HG02973 (cell line): Measurements from ENCODE around the gene HSD17B13.
"Not testable (repeated sequence)": the region's sequence is repeated elsewhere in the genome, so short reads cannot be mapped to it uniquely, and the experiment has no call there.

Experiments used
- ATAC-seq: cut with Tn5 transposase; IDR thresholded peaks from one replicate; pipeline ENCODE4 v1.9.1; 2021; ENCODE audit warnings: moderate library complexity; ENCODE audit not compliant: unreplicated experiment

HSD17B13 gene, protein sequence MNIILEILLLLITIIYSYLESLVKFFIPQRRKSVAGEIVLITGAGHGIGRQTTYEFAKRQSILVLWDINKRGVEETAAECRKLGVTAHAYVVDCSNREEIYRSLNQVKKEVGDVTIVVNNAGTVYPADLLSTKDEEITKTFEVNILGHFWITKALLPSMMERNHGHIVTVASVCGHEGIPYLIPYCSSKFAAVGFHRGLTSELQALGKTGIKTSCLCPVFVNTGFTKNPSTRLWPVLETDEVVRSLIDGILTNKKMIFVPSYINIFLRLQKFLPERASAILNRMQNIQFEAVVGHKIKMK

DNA sequence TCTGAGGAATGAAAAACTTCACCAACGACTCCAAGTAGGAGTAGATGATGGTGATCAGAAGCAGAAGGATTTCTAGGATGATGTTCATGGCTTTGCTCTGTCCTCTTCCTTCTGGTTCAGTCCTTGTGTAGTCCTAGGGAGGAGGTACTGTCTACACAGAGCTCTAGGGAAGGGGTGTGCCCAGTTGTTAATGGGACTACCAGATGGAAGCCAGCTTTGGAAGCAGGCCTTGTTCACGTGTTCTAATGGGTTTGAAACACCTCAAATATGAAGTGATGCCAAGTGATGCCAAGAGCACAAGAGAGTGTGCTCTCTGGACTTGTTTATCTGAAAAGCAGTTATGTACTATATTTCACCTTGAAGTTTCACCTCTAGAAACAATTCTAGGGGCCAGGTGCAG, at the start of gene HSD17B13:
Gene HSD17B13, minus strand, starts transcription at position 129 of the 400 bp plus-strand sequence. Its CDS starts 41 bp downstream, at position 88.
- ATAC-seq, result no peak

- no peak for ATAC-seq
These were observed 47.4 kb upstream of the HSD17B13 start for GRCh38 chr4:87370068-87370467.

- no peak for ATAC-seq
These were observed 44.0 kb upstream of the HSD17B13 start for GRCh38 chr4:87366521-87367162.

- no peak for ATAC-seq
These were observed 42.7 kb upstream of the HSD17B13 start for GRCh38 chr4:87365348-87365747.

DNA sequence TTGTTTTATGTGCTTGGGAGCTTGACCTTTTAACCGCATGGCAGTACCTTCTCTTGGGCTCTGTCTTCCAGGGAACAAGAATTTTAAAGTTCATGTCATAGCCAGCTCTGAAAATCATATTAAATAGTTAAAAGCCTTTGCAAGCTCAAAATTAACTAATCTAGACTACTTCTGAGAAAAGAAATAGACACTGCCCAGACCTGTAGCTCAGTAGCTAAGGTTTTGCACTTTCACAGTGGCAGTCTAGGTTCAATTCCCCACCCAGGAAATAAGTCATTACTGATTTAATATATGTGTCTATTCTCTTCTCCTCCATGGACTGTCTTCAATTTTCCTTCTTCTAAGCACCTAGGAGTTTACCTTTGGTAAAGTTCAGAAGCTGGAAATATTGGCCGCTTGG, 40.9 kb upstream of the HSD17B13 start:
- no peak for ATAC-seq

DNA sequence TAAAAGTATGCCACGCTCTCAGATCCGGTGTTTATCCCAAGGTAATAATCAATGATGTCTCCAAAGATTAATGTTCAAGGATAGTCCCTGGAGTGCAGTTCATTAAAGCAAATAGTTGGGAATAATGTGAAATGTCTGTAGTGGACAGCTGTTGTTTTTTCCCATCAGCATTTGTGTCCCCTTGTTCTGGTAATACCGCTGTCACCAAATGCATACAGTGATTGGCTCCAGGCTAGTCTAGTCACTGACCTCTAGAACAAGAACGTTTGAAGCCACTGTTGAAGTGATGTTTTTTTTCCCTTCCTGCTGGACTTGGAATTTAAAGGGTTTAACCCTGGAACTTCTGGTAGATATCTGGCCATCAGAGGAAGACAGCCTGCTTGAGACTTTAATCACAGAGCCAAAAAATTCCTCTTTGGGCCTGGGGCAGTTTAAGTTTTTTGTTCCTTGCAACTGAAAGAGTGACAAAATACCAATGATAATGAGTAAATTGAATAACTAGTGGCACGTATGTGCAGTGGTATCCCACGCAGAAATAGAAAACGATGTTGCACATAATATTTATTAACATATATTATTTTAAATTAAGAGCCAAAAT, 37.8 kb upstream of the HSD17B13 start:
- no peak for ATAC-seq

GRCh38 chr4:87359258-87359657, 36.6 kb upstream of the HSD17B13 start:
- no peak for ATAC-seq

- no peak for ATAC-seq
These were observed 34.3 kb upstream of the HSD17B13 start for GRCh38 chr4:87356832-87357526.

- no peak for ATAC-seq
These were observed 31.8 kb upstream of the HSD17B13 start for GRCh38 chr4:87354168-87355102.

DNA sequence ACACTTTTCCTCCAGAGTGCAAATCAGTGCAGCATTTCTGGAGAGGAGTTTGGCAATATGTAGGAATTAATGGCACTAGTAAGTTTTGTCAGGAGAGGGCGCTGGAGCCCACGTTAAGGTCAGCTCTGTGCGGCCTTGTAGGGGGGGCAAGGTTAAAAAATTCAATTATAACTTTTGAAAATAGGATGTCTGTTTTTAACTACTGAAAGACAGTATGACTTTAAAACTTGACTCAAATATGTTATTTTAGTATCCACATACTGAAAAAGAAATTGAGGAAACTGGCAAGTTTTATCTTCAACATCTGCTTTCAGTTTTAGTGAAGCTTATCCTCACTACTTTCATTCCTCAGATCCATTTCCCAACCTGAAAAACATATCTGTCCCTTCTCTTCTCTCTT, 30.9 kb upstream of the HSD17B13 start:
- peak; percentile 90 for ATAC-seq

GRCh38 chr4:87345139-87345538, 22.5 kb upstream of the HSD17B13 start:
- no peak for ATAC-seq

DNA sequence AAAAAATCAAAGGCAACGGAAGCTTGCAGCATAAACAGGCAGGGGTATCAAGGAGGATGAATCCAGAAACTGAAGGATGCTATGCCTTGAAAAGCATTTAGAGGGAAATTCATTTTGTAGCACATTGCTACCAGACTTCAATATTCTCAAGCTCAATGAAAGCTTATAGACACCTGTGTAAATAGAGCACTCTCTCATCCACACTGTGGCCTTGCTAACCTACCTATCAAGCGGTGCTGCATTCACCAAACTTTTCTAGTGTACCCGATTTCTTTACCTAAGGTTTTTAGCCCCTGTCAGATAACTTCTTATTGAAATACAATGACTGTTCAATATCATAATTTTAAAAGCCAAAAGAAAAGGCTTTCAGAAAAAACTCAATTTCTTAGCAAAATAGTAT, 20.2 kb upstream of the HSD17B13 start:
- ATAC-seq, result no peak

DNA sequence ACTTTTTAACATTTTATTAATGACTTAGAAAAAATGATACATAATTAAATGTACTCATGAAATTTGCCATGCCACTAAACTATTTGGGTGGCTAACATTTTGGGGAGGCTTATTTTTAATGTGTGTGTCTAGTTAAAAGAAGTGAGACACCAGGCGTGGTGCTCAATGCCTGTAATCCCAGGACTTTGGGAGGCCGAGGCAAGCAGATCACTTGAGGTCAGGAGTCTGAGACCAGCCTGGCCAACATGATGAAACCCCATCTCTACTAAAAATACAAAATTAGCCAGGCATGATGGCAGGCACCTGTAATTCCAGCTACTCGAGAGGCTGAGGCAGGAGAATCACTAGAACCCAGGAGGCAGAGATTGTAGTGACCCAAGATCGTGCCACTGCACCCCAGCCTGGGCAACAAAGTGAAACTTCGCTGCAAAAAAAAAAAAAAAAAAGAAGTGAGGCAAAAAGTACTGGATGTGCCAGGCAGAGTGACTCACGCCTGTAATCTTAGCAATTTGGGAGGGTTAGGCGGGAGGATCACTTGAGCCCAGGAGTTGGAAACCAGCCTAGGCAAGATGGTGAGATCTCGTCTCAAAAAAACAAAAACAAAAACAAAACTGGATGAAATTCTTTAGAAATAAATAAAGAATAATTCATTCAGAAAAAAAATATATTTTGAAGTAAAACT, 19.4 kb upstream of the HSD17B13 start:
- ATAC-seq, result not testable (repeated sequence)

DNA sequence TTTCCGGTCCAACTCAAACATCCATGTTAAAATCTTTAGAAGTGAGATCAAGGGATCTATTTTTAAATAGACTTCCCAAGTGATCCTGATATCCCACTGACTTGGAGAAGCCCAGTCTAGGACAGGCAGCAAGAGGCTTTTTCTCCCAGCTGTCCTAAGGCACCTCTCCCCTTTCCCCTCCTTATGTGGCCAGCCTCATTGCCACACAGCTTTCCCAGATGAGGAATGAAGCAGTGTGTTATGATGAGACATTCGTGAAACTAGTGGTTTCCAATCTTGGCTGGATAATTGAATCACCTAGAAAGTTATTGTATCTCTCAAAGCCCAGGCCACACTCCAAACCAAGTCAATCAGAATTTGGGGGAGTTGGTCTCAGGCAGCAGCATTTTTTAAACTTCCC, 16.8 kb upstream of the HSD17B13 start:
- ATAC-seq, result no peak

- no peak for ATAC-seq
These were observed 14.7 kb upstream of the HSD17B13 start for GRCh38 chr4:87337361-87337760.

GRCh38 chr4:87333267-87333666, 10.6 kb upstream of the HSD17B13 start:
- ATAC-seq, result no peak

GRCh38 chr4:87330761-87331160, 8.1 kb upstream of the HSD17B13 start:
- ATAC-seq, result no peak

- ATAC-seq, result no peak
These were observed 4.5 kb upstream of the HSD17B13 start for GRCh38 chr4:87327136-87327535.

GRCh38 chr4:87326460-87326859, 3.8 kb upstream of the HSD17B13 start:
- no peak for ATAC-seq

DNA sequence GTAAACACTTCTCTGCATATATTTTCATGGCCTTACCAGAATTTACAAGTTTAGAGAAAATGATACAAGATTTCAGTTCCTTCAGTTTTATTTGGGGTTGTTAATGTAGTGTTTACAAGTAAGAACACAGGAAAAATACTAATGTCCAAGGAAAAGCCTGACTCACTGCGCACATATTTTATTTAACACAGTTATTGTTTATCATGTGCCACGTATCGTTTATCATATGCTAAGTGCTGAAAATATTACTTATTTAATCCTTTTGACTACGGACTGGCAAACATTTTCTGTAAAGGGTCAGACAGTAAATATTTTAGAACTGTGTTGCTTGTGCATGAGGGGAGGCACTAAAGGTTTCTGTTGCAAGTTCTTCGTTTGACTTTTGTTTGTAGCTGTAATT, 794 bp downstream of the HSD17B13 start:
- no peak for ATAC-seq
